ENCODE data around the gene TOMM34.

TOMM34 gene

GRCh38 chr20:44904377-44904776 is 55.8 kb downstream of the TOMM34 start:
- no peak for TF ChIP-seq POLR2AphosphoS5 (IDR thresholded peaks at IDR 0.05; ENCODE audit: low read depth, low read length)
- TF ChIP-seq TAF1 (IDR thresholded peaks at IDR 0.05; ENCODE audit: borderline replicate concordance, low read depth, low read length): no peak
- TF ChIP-seq POLR2A (IDR thresholded peaks at IDR 0.05; ENCODE audit: low read depth, low read length): no peak
- FAIRE-seq (no peak), DNase-seq (ENCODE audit: insufficient read length) (no peak)

DNA sequence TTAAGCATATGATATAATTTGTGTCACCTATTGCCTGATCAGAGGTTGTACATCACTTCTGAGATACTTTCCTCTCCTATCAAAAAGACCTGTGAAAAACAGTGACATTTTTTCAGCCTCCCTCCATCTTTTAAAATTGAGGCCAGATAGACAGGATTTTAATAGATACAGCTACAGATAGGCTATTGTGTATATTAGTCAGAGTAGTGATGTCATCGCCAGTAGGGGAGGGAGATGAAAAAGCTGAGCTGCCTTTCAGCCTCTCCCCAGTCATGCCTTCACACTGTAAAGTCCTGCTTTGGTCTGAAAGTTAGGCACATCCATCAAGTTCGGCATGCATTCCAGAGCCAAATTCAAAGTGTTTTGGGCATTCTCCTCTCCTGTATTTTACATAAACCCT is 58.2 kb downstream of the TOMM34 start:
- no peak for FAIRE-seq
- no peak for DNase-seq (ENCODE audit: insufficient read length)
- no peak for TF ChIP-seq POLR2A (IDR thresholded peaks at IDR 0.05; ENCODE audit: low read depth, low read length)
- no peak for TF ChIP-seq TAF1 (IDR thresholded peaks at IDR 0.05; ENCODE audit: borderline replicate concordance, low read depth, low read length)
- no peak for TF ChIP-seq POLR2AphosphoS5 (IDR thresholded peaks at IDR 0.05; ENCODE audit: low read depth, low read length)

- no peak for FAIRE-seq
- TF ChIP-seq POLR2AphosphoS5 (IDR thresholded peaks at IDR 0.05; ENCODE audit: low read depth, low read length): no peak
- no peak for TF ChIP-seq POLR2A (IDR thresholded peaks at IDR 0.05; ENCODE audit: low read depth, low read length)
- no peak for TF ChIP-seq TAF1 (IDR thresholded peaks at IDR 0.05; ENCODE audit: borderline replicate concordance, low read depth, low read length)
- no peak for DNase-seq (ENCODE audit: insufficient read length)
Measured at GRCh38 chr20:44900231-44900854, 59.9 kb downstream of the TOMM34 start.

DNA sequence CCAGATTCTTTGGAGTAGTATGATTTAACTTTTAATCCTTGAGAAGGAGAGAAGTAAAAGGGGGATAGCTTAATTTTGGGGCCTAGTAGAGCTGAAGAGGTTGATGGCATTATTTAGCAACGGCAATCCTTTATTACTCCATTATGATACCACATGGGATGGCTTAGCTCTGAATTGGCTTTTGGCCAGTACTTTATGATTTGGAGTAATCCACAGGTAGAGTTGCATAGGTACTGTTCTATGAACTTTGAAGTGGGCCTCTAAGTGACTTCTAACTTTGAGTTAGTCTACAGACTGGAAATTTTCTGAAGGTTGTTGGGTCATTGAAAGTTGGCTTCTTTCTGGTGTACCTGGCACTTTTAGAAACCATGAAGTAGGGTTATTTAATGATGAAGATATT is 63.1 kb downstream of the TOMM34 start:
- FAIRE-seq (no peak), DNase-seq (ENCODE audit: insufficient read length) (no peak)
- TF ChIP-seq TAF1 (IDR thresholded peaks at IDR 0.05; ENCODE audit: borderline replicate concordance, low read depth, low read length) (no peak), POLR2A (IDR thresholded peaks at IDR 0.05; ENCODE audit: low read depth, low read length) (no peak), POLR2AphosphoS5 (IDR thresholded peaks at IDR 0.05; ENCODE audit: low read depth, low read length) (no peak)

- DNase-seq (ENCODE audit: insufficient read length) (no peak), FAIRE-seq (peak; percentile 9)
- TF ChIP-seq POLR2A (IDR thresholded peaks at IDR 0.05; ENCODE audit: low read depth, low read length): no peak
- TF ChIP-seq POLR2AphosphoS5 (IDR thresholded peaks at IDR 0.05; ENCODE audit: low read depth, low read length): no peak
- no peak for TF ChIP-seq TAF1 (IDR thresholded peaks at IDR 0.05; ENCODE audit: borderline replicate concordance, low read depth, low read length)
Measured at GRCh38 chr20:44896583-44896982, 63.6 kb downstream of the TOMM34 start.

DNA sequence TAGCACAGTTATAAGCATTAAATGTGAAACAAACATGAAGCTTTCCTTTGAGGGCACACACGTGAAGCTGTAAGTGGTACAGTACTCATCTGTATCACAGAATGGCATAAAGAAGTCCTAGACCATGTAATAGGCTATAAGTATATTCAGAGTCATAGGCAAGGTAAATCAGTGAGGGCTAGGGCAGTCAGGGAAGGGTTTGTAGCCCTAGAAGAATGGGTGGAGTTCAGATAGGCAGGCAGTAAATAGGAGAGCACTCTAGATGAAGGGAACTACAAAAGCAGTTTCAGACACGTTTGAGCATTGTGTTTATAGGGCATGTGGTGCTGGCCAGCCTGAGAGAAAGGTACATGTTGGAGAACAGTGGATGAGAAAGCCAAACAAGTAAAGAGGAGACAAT is 65.2 kb downstream of the TOMM34 start:
- FAIRE-seq (no peak), DNase-seq (ENCODE audit: insufficient read length) (no peak)
- TF ChIP-seq POLR2A (IDR thresholded peaks at IDR 0.05; ENCODE audit: low read depth, low read length) (no peak), TAF1 (IDR thresholded peaks at IDR 0.05; ENCODE audit: borderline replicate concordance, low read depth, low read length) (no peak), POLR2AphosphoS5 (IDR thresholded peaks at IDR 0.05; ENCODE audit: low read depth, low read length) (no peak)

Data from GM12892 (cell line).